OCI-LY7 (cell line): ENCODE results near the gene FBXO42. TPM values are rescaled to one million over a fixed set of nuclear protein-coding genes. Genes with fewer than 3 reads are reported as not detected.
"Not testable (repeated sequence)": the region's sequence is repeated elsewhere in the genome, so short reads cannot be mapped to it uniquely, and the experiment has no call there.

Experiments
- BruUV-seq: library from RNA; stranded (reverse); fragments of 400-500 nt; replicated peaks from 2 replicates; lab custom pipeline; 2021; lab: Mats Ljungman, UMichigan
- CTCF ChIA-PET: fragments of 300-600 bp; sonication (Branson Sonifier 250); formaldehyde crosslinking; loops from one replicate; lab custom pipeline; 2022; ENCODE audit warnings: antibody characterized with exemption; ENCODE audit not compliant: unreplicated experiment; lab: Charles Lee
- POLR2A ChIA-PET: fragments of 300-600 bp; sonication (Branson Sonifier 250); formaldehyde crosslinking; loops from one replicate; lab custom pipeline; 2022; ENCODE audit warnings: antibody characterized with exemption; lab: Charles Lee
- DNase-seq: peaks from one replicate; pipeline ENCODE4 v3.0.0-alpha.2; 2015; ENCODE audit warnings: low spot score
- H2AFZ ChIP-seq: fragments of 200-600 bp; sonication (generic), shearing (Covaris generic); 2 replicates; pipeline ENCODE4 v1.6.1; 2014; ENCODE audit warnings: mild to moderate bottlenecking, antibody characterized with exemption, low read length, moderate library complexity
- H3K27ac ChIP-seq: fragments of 200-600 bp; sonication (generic); 2 replicates; pipeline ENCODE4 v1.5.1; 2014; ENCODE audit warnings: mixed run types, low read depth, mild to moderate bottlenecking, moderate library complexity, low read length, inconsistent platforms; ENCODE audit not compliant: poor library complexity, severe bottlenecking
- H3K36me3 ChIP-seq: fragments of 200-600 bp; sonication (generic); 2 replicates; pipeline ENCODE4 v1.6.1; 2014; ENCODE audit warnings: mild to moderate bottlenecking, antibody characterized with exemption, low read length, moderate library complexity, mixed read lengths; ENCODE audit not compliant: insufficient read depth
- H3K4me1 ChIP-seq: fragments of 200-600 bp; sonication (generic); 2 replicates; pipeline ENCODE4 v1.5.1; 2014; ENCODE audit warnings: mild to moderate bottlenecking, low read length; ENCODE audit not compliant: insufficient read depth, poor library complexity, severe bottlenecking
- H3K4me2 ChIP-seq: fragments of 200-600 bp; sonication (generic); 2 replicates; pipeline ENCODE4 v1.6.1; 2014; ENCODE audit warnings: mild to moderate bottlenecking, low read length
- H3K4me3 ChIP-seq: fragments of 200-600 bp; sonication (generic); 2 replicates; pipeline ENCODE4 v1.5.1; 2014; ENCODE audit warnings: mild to moderate bottlenecking, low read depth, low read length; ENCODE audit not compliant: poor library complexity, severe bottlenecking
- H3K79me2 ChIP-seq: fragments of 200-600 bp; sonication (generic); 2 replicates; pipeline ENCODE4 v1.6.1; 2016; ENCODE audit warnings: low read depth, mild to moderate bottlenecking, low read length, moderate library complexity, mixed read lengths; ENCODE audit not compliant: insufficient read depth
- H3K9me2 ChIP-seq: fragments of 200-600 bp; sonication (generic); 2 replicates; pipeline ENCODE4 v1.6.1; 2016; ENCODE audit warnings: mild to moderate bottlenecking, low read length, mixed read lengths; ENCODE audit not compliant: insufficient read depth
- H3K9me3 ChIP-seq: fragments of 200-600 bp; sonication (generic); 2 replicates; pipeline ENCODE4 v1.6.1; 2014; ENCODE audit warnings: mild to moderate bottlenecking, mixed run types, low read length, mixed read lengths
- H4K20me1 ChIP-seq: fragments of 200-600 bp; sonication (generic); 2 replicates; pipeline ENCODE4 v1.6.1; 2014; ENCODE audit warnings: mild to moderate bottlenecking, antibody characterized with exemption, low read length, moderate library complexity, mixed read lengths; ENCODE audit not compliant: insufficient read depth
- EZH2phosphoT487 ChIP-seq: fragments of 200-600 bp; sonication (generic); IDR thresholded peaks from 2 replicates; pipeline ENCODE4 v1.6.1; 2018; ENCODE audit warnings: low read depth, borderline replicate concordance, mild to moderate bottlenecking, mixed run types, antibody characterized with exemption, low read length, moderate library complexity, mixed read lengths
- intact Hi-C: fragments of 100-400 bp; cut with micrococcal nuclease; formaldehyde crosslinking; loops from one replicate; pipeline ENCODE4 v1.10.0; 2022; ENCODE audit not compliant: unreplicated experiment
- total RNA-seq, 2 experiments: library from RNA; depleted of rRNA in 1 of 2; stranded (reverse); fragments of >200 nt in 1 of 2; shearing (Covaris generic) in 1 of 2; gene quantifications; 2 replicates each; pipeline ENCODE4 v1.2.3, GENCODE V29; 2014 to 2022
- TF ChIP-seq, protein P1 (sequence below): fragments of 200-600 bp; sonication (generic); conservative IDR thresholded peaks from 2 replicates; pipeline ENCODE4 v1.5.1; 2014; ENCODE audit warnings: mild to moderate bottlenecking, antibody characterized with exemption, low read length, moderate library complexity, mixed read lengths

FBXO42 gene
- total RNA-seq, 2 experiments from 2014 or later: 20.0 to 22.9 TPM

DNA sequence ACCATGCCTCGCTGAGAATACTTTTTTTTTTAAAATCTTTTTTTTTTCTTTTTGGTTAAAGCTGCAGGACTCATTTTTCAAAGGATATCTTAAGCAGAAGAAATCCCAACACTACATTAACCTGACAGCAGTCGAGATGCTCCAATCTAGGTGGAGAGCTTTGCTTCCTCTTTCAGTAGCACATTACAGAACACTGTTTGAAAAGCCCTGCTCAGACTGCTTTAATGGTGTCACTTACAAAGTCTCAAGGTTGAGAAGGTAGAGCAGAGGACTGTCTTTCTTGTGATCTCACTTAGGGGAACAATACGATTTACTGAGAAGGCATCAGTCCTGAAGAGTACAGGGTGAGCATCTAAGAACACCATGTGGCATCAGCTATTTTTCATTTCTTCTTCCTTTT, 94.3 kb downstream of the FBXO42 start:
- intact Hi-C loops: loop anchor here (10.0 kb wide), 1 partner anchor 57 kb away; no protein-coding TSS in a partner anchor
- Histone ChIP-seq H3K9me2 (no peaks in the 10 kb centered on the region), H2AFZ (no peak overlapping the region), H3K79me2 (no peaks in the 10 kb centered on the region), H3K4me3 (no peak overlapping the region), H3K27ac (no peak overlapping the region), H4K20me1 (no peaks in the 10 kb centered on the region; the same call in 1 of the 2 replicates), H3K36me3 (peaks cover 31% of the 10 kb centered on the region), H3K9me3 (no peaks in the 10 kb centered on the region), H3K4me2 (no peak overlapping the region), H3K4me1 (no peaks in the 10 kb centered on the region)
- no peak for TF ChIP-seq EZH2phosphoT487
- TF ChIP-seq, protein P1, sequence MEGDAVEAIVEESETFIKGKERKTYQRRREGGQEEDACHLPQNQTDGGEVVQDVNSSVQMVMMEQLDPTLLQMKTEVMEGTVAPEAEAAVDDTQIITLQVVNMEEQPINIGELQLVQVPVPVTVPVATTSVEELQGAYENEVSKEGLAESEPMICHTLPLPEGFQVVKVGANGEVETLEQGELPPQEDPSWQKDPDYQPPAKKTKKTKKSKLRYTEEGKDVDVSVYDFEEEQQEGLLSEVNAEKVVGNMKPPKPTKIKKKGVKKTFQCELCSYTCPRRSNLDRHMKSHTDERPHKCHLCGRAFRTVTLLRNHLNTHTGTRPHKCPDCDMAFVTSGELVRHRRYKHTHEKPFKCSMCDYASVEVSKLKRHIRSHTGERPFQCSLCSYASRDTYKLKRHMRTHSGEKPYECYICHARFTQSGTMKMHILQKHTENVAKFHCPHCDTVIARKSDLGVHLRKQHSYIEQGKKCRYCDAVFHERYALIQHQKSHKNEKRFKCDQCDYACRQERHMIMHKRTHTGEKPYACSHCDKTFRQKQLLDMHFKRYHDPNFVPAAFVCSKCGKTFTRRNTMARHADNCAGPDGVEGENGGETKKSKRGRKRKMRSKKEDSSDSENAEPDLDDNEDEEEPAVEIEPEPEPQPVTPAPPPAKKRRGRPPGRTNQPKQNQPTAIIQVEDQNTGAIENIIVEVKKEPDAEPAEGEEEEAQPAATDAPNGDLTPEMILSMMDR: no peak
- ChIA-PET CTCF (no interaction called here), POLR2A (interaction anchor here (0.7 to 0.9 kb wide), 2 partner anchors 10 to 482 kb away, joined by 4 read pairs; no protein-coding TSS in a partner anchor)
- BruUV-seq: no TSS peak
- no peak for DNase-seq

DNA sequence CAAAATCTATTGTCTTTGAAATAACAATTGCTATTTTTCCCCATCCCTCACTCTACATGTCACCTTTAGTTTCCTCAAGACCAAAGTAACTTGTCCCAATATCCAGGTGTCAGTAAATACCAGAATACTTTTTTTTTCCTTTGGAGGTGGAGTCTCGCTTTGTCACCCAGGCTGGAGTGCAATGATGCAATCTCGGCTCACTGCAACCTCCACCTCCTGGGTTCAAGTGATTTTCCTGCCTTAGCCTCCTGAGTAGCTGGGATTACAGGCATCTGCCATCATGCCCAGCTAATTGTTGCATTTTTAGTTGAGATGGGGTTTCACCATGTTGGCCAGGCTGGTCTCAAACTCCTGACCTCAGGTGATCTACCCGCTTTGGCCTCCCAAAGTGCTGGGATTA, 94.7 kb downstream of the FBXO42 start:
- intact Hi-C loops: loop anchor here (10.0 kb wide), 1 partner anchor 57 kb away; no protein-coding TSS in a partner anchor
- H3K9me3 ChIP-seq, H3K4me2 ChIP-seq, H3K4me3 ChIP-seq, H2AFZ ChIP-seq, H3K4me1 ChIP-seq, H4K20me1 ChIP-seq, H3K79me2 ChIP-seq, H3K9me2 ChIP-seq, DNase-seq, H3K27ac ChIP-seq, BruUV-seq, CTCF ChIA-PET: not testable (repeated sequence)
- peaks cover 35% of the 10 kb centered on the region for H3K36me3 ChIP-seq
- POLR2A ChIA-PET: interaction anchor here (0.7 kb wide), 1 partner anchor 482 kb away, joined by 4 read pairs; no protein-coding TSS in a partner anchor

DNA sequence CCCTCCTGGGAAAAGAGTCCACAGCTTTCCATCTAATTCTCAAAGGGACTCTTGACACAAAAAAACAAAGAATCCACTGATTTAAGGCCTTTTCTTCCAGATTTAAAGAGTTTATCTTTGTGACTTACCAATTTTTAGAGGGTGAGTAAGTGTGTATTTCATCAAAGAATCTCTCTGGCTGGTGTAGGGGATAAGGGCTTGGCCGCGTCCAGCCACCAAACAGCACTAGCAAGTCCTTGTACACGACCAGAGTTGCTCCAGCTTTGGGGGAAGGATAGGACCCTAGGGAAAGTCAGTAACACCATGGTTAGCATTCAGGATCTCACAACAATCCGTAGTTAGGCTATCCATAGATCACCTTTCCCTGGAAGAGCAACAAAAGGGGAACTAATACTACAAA, 95.8 kb downstream of the FBXO42 start:
- H3K4me2 ChIP-seq: no peak overlapping the region
- H3K9me2 ChIP-seq: no peaks in the 10 kb centered on the region
- no peaks in the 10 kb centered on the region; the same call in 1 of the 2 replicates for H4K20me1 ChIP-seq
- no peaks in the 10 kb centered on the region for H3K4me1 ChIP-seq
- no TSS peak for BruUV-seq
- POLR2A ChIA-PET: no interaction called here
- CTCF ChIA-PET: no interaction called here
- no peaks in the 10 kb centered on the region for H3K9me3 ChIP-seq
- H3K4me3 ChIP-seq: no peak overlapping the region
- intact Hi-C loops: loop anchor here (10.0 kb wide), 1 partner anchor 58 kb away; no protein-coding TSS in a partner anchor
- peaks cover 46% of the 10 kb centered on the region for H3K36me3 ChIP-seq
- TF ChIP-seq EZH2phosphoT487: no peak
- TF ChIP-seq, protein P1: no peak
- no peak for DNase-seq
- no peak overlapping the region for H2AFZ ChIP-seq
- no peaks in the 10 kb centered on the region for H3K79me2 ChIP-seq
- no peak overlapping the region for H3K27ac ChIP-seq
